HG03139 (cell line): ENCODE results near the gene VTCN1.
"Not testable (repeated sequence)": the region's sequence is repeated elsewhere in the genome, so short reads cannot be mapped to it uniquely, and the experiment has no call there.

ENCODE experiments used
- ATAC-seq: cut with Tn5 transposase; IDR thresholded peaks from one replicate; pipeline ENCODE4 v1.9.1; 2021; ENCODE audit not compliant: unreplicated experiment

The VTCN1 gene, protein sequence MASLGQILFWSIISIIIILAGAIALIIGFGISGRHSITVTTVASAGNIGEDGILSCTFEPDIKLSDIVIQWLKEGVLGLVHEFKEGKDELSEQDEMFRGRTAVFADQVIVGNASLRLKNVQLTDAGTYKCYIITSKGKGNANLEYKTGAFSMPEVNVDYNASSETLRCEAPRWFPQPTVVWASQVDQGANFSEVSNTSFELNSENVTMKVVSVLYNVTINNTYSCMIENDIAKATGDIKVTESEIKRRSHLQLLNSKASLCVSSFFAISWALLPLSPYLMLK

DNA sequence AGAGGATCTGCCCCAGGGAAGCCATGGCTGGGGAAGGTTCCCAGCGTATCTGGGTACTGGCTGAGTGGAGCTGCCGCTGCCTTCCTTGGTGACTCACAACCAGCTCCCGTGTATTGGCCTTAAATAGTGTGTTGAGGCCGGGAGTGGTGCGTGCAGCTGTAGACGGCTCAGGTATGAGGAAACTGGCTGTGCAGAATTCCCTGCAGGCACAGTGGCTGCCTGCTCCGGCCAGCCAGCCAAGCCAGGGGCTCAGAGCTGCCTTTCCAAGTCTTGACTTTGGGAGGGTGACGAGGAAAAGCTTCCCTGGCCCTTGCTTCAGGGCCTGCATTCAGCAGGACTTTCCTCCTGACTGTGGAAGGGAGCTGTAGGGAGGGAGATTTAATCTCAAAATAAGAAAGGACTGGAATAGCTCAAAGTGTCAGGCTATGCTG, at the start of gene VTCN1:
VTCN1 (minus strand) TSS at position 97 of the 431 bp plus-strand sequence; CDS start at position 25, 72 bp downstream.
- no peak for ATAC-seq

DNA sequence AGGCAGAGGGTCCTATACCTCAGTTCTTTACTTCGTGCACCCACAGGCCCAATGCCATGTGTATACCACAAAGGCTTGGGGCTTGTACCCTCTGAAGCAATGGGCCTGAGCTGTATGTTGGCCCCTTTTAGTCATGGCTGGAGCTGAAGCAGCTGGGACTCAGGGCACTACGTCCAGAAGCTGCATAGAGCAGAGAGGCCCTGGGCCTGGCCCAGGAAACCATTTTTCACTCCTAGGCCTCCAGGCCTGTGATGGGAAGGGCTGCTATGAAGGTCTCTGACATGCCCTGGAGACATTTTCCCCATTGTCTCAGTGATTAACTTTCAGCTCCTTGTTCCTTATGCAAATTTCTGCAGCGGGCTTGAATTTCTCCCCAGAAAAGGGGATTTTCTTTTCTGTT, 48.1 kb upstream of the VTCN1 start:
- ATAC-seq, result no peak

DNA sequence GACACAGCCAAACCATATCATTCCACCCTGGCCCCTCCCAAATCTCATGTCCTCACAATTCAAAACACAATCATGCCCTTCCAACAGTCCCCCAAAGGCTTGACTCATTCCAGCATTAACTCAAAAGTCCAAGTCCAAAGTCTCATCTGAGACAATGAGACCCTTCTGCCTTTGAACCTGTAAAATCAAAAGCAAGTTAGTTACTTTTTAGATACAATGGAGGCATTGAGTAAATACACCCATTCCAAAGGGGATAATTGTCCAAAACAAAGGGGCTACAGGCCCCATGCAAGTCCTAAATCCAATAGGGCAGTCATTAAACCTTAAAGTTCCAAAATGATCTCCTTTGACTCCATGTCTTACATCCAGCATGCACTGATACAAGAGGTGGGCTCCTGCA, 47.3 kb upstream of the VTCN1 start:
- not testable (repeated sequence) for ATAC-seq

DNA sequence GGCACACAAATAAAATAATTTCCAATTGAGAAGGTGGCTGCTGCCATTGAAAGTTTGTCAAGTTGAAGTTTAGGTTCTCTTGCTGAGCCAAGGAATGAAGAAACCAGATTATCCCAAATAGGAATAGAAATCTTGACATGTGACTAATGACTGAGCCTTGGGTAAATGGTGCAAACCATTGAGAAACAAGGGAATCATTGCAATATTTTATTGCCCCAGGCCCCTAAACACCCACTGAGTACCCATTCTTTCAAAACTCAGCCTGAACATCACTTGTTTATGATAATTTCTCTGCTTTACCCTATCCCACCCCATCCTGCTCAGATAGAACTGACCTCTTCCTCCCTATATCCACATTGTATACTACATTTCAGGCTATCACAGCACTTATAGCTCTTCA, 46.6 kb upstream of the VTCN1 start:
- no peak for ATAC-seq

DNA sequence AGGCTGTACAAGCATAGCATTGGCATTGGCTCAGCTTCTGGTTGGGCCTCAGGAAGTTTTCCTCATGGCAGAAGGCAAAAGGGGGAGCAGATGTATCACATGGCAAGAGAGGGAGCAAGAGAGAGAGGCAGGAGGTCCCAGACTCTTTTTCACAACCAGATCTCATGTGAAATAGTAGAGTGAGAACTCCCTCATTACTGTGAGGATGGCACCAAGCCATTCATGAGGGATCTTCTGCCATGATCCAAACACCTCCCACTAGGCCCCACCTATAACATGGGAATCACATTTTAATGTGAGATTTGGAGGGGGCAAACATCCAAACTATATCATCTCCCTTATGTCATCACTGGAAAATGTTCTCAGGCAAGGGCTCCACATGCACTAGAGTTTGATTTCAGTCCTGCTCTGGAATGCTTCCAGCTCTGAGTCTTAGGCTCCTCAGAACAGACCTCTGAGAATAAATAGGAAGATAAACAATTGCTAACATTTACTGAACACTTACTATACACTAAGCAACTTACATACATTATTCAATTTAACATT, 39.4 kb upstream of the VTCN1 start:
- no peak for ATAC-seq

DNA sequence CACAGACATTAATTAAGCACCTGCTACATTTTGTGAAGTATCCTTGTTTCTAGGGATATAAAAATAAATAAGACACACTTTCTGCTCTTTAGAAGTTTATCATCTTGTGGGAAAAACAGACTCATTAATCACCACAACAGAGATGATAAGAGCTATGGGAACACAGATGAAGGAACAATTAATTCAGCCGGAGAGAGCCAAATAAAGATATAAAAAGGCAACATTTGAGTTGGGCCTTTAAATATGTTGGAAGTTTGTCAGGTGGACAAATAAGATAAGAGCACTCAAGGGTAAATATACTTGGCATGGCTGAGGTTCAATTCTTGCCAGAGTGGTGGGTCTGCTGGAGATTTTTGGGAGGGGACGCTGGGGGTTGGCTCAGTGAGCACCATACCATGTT, 34.2 kb upstream of the VTCN1 start:
- ATAC-seq, result no peak

DNA sequence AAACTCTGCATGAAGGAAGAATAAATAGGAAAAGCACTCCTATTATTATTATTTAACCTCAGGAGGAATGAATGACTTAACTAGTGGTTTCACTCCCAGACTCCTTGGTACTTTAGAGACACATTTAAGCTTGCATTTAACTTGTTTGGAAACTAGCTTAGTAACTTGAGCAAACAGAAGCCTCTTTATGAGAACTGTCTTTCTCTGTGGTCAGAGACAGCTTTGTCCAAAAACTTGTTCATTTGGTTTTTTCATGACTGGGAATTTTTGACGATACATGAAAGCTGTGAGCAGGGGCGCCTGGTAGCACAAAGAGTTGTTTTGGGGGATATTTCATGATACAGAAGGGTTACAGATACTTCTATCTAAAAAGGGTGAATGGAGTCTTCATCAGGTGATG, 33.6 kb upstream of the VTCN1 start:
- no peak for ATAC-seq

DNA sequence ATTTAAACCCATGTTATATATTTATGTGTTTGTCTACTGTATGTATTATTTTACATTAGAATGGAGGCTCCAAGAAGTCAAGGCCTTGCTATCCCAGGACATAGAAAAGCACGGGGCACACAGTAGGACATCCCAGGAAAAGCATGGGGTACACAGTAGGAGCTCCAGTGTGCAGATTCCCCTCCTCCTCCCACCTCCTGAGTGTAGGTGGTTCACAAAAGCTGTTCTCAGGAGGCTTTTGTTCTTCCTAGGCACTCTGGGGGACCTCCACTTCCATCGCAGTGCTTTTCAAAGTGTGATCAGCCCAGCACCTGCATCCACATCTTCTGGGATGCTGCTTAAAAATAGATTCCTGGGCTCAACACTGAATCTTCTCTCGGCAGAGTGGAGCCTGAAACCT, 30.8 kb upstream of the VTCN1 start:
- ATAC-seq, result no peak

DNA sequence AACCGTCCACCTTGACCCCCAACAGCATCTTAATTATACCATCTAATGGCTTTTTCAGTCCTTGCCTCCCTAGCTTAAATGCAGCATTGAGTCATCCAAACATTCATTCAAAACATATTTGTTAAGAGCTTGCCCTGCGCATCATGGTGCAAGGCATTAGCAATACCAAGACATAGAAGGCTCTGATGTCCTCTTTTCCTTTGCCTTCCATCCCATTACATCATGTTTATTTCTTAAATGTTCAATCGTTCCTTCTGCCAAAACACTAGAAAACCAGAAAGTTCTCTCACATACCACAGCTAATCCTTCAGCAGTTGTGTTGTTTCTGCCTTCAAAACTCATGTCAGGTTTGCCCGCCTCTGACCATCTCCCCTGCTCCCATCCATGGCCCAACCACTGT, 29.8 kb upstream of the VTCN1 start:
- ATAC-seq, result no peak

DNA sequence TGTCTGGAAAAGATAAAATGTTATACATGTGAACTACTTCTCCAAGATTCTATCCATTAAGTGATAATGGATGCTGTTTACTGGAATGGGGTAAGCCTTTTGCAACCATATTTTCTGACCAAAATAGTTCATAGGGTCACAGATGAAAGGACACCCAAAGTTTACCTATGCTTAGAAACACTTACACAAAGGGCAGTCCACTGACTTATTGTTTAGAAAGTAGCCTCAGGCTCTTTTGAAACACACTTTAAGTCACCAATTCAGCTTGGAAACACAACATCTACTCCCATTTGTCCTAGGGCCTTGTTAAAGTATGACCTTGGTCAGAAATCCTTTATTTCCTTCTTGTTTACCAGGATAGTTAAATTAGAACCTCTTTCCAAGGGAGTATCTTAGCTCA, 28.7 kb upstream of the VTCN1 start:
- no peak for ATAC-seq

DNA sequence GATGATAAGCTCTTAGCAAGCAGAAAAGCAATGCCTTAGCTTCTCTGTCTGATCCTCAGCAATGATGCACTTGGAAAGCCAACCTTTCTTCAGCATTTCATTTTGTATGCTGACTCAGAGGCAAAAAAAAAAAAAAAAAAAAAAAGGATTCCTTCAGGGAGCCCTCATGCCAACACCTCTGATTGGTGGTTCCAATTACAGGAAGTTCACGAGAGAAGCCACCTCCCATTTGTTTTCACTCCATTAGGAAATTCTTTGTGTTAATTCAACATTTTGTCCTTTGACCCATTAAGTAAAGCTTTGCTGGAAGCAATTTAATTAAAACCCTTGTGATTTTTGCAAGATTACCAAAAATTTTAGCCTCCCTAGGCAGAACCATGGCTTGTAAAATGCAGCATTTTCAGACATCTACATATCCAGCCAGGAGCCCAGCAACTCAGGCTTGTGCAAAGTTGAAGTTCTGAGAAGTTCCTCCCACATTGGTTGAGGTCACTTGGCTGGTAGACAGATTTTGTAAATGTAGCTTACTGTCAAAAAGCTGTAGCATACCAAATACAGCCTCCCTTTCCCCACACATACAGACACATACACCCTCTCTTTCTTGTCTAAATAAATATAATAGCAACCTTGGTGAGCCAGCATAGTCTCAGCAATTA, 27.1 kb upstream of the VTCN1 start:
- ATAC-seq, result no peak

DNA sequence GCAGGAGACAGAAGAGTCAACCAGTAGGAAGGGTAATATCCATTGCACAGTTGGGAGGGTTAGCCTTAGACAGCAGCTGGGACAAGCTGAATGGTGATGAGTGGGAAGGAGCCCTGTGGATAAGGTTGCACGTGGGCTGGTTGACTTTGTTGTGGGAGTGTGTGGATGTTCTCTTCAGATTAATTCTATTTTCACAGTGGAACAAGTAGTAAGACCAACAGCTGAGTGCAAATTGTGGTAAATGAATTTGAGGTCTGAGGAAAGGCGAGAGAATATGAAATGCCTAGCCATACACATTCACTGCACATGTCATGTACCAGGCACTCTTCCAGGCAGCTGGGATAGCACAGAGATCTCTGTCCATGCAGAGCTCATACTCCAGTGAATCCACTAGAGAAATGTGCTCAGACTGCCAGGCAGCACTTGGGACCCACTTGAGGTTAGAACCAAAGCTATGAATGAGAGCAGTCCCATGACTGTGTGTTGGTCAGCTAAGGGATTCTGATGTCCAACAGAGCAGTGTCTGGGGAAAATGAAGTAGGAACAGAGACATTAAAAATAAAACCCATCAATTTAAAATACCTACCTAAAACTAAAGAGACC, 25.2 kb upstream of the VTCN1 start:
- ATAC-seq, result no peak

DNA sequence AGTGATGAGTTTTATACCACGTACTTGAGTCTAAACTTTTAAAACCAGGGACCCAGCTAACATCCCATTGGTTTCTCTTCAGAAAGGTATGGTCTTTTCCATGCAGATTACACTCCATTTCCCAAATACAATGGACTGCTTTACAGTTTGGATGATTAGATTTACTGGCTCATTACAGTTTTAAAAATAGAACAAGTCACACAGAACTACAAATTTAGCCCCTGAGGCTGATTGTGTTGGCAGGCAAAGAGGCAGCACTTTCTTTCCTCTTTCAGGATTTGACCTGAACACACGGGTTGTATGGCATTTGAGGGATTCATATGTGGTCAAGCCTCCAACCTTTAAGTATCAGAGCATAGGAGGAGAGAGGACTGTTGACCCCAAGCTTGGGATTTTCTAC, 21.8 kb upstream of the VTCN1 start:
- ATAC-seq, result no peak

DNA sequence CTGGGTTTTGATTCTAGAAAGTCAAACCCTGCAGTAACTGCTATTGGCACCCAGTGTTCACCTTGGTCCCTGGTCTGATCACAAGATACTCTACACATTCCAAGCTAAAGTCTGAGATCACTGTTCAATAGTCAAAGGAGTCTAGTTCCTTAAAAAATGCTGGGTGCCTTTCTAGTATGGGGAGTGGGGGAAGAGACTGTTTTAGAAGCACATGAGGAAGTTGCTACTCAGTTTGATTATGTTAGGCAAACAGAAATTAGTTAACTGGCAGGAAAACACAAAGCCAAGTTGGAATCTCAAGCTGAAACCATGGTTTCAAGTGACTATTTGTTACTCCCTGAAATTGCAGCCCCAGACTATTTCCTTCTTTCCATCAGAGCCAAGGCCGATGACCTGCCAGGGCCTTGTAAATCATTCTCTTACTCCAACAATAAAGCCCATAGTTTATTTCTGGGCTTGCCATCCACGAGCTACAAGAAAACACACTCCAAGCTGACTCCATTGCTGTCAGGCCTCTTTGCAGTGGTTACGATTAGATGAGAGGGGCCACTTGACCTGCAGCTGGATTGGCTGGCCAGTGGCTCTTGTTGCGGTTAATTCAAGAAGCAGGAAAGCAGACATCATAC, 21.1 kb upstream of the VTCN1 start:
- ATAC-seq, result no peak

DNA sequence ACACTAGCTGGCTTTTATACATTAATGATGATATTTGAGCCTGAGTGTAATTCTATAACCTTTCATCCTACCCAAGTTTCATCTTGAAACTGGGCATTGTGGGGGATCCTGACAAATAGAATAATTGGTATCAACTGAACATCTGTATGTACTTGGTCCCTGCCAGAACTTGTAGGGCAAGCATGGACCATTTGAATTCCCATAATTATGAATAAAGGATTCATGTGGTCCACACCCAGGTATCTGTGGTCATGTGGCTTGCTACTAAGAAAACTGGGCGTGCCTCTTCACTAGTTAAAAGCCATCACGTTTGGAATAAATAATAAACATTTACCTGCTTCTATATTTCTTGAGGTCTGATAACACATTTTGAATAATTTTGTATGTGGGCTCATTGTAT, 20.6 kb upstream of the VTCN1 start:
- no peak for ATAC-seq

DNA sequence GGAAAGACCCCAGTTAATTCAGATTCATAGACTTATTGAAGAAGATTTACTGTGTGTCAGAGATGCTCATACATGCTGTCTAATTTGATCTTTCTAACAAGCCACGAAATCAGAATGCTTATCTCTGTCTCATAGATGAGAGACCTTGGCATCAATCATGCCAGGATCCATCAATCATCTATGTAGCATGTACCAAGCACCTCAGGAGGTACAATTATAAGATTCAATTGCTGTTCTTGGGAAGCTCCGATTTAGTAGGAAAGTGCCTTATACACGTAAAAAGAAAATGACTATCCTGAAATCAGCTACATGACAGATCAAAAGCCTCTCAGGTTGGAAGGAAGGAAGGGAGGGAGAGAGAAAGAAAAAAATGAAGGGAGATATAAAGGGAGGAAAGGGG, 18.5 kb upstream of the VTCN1 start:
- ATAC-seq, result no peak

DNA sequence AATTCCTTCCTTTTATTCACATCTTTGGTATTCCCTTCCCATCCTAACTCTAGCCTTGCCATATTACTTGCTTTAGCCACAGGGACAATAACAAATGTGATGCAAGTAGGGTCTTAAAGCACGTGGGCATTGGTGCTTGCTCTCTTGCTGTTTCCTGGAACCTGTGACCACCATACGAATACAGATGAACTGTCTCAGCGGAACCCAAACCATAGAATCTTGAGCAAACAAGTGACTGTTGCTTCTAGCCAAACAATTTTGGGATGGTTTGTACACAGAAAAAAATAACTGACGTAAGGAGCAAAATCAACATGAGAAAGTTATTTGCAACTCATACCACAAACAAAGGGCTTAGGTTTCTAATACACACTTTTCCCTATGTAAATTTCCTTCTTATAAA, 15.2 kb upstream of the VTCN1 start:
- ATAC-seq, result no peak

DNA sequence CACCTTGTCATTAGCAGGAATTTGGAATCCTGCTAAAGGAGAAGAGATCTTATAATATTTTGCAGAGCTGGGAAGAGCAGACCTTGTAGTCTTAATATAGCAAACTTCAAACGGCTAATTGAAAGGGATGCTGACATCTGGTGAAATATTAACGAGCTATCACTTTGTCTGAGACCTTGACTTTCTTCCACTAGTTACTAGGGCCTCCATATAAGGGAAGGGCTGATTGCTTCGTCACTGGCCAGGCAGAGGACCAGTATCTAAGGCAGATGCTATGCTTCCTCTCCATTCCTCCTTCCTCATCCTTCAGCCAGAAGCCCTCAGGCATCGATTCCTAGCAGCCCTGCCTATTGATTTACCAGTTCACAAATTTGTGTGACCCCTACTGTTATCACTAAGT, 6.0 kb upstream of the VTCN1 start:
- ATAC-seq, result no peak

DNA sequence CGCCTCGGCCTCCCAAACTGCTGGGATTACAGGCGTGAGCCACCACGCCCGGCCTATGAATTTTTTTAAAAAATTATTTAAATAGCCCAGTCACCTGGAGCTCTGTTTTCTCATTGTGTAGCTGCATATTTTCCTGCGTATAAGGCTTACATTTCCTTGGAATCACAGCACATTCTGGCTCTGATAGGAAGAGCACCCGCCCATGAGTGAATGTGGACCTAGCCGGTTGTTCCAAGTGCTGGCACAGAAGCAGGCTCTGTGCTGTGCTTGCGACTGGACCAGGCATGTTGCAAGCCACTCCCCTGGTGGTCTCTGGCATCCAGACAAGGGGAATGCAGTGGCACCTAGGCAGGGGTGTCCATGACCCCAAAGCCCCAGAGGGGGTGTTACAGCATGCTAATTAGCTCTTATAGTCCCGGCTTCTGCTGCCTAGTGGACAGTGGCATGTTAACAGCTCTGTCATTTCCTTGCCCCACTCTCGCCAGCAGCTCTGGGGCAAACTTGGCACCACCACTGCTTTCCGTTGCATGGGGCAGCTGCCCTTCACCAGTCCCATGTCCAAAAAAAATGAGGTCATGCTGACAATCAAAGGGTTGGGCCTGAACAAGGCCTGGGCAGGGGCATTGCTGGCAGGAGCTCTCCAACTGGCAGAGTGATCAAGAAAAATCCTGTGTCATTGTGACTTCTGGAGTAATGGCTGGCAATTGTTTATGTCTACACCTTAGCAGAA, 5.2 kb upstream of the VTCN1 start:
- no peak for ATAC-seq

DNA sequence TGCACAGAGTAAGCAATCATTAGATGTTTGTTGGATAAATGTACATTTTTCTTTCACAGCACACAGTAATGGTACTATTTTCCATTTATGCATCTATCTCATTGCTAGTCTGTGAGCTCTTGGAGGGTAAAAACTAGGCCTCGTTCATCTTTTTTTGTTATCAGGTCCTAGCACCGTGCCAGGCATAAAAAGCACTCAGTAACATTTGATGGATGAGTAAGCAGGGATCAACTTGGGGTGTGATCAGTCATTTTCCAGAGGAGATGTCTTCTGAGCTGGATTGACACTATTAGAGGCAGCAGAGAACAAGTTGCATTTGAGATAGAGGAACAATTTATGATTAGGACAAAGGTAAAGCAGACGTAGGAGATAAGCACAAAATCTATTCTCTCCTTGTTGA, 4.3 kb upstream of the VTCN1 start:
- no peak for ATAC-seq

DNA sequence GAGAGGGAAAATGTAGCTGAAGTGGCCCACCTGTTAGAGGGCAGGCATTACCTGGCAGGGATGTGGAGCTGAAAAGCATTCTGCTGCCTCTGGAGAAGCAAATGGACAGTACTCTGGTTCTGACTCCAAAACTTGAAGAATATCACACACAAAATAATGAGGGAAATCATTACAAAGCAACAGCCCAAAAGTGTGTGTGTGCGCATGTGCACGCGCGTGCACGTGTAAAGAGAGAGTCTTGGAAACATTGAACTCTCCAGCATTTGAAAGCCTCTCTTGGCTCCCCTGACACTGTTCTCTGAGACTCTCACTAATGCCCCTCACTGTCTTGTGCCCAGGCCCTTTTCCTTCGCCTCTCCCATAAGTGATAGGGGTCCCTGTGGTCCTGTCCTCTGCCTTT, 2.3 kb upstream of the VTCN1 start:
- ATAC-seq, result no peak
